EL (cell line): ENCODE data around the gene TAAR5.
"Not testable (repeated sequence)": the region's sequence is repeated elsewhere in the genome, so short reads cannot be mapped to it uniquely, and the experiment has no call there.

Experiments used
- DNase-seq: peaks from one replicate; pipeline ENCODE4 v3.0.0-alpha.2; 2016

The TAAR5 gene, protein sequence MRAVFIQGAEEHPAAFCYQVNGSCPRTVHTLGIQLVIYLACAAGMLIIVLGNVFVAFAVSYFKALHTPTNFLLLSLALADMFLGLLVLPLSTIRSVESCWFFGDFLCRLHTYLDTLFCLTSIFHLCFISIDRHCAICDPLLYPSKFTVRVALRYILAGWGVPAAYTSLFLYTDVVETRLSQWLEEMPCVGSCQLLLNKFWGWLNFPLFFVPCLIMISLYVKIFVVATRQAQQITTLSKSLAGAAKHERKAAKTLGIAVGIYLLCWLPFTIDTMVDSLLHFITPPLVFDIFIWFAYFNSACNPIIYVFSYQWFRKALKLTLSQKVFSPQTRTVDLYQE

DNA sequence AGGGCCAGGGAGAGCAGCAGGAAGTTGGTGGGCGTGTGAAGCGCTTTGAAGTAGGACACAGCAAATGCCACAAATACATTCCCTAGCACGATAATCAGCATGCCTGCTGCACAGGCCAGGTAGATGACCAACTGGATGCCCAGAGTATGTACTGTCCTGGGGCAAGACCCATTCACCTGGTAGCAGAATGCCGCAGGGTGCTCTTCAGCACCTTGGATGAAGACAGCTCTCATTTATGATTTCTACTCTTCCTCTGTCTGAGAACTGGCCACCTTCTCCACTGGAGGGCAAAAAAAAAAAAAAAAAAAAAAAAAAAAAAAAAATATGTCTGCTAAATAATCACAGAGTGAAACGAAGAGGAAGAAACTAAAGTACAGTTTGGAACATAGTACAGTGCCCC lies at the start of gene TAAR5:
TSS of gene TAAR5 (minus strand) at position 288 of the 400 bp plus-strand sequence. CDS start at position 233, 55 bp downstream.
- no peak for DNase-seq

DNA sequence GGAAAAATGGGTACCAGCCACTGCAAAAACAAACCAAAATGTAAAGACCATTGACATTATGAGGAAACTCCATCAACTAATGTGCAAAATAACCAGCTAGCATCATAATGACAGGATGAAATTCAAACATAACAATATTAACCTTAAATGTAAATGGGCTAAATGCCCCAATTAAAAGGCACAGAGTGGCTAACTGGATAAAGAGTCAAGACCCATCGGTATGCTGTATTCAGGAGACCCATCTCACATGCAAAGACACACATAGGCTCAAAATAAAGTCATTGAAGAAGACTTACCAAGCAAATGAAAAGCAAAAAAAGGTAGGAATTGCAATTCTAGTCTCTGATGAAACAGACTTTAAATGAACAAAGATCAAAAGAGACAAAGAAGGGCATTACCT lies 47.6 kb upstream of the TAAR5 start:
- DNase-seq: not testable (repeated sequence)

DNA sequence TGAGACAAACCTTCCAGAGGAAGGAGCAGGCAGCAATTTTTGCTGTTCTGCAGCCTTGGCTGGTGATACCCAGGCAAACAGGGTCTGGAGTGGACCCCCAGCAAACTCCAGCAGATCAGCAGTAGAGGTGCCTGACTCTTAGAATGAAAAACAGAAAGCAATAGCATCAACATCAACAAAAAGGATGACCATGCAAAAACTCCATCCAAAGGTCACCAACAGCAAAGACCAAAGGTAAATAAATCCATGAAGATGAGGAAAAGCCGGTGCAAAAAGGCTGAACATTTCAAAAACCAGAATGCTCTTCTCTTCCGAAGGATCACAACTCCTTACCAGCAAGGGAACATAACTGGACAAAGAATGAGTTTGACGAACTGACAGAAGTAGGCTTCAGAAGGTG lies 46.4 kb upstream of the TAAR5 start:
- not testable (repeated sequence) for DNase-seq

DNA sequence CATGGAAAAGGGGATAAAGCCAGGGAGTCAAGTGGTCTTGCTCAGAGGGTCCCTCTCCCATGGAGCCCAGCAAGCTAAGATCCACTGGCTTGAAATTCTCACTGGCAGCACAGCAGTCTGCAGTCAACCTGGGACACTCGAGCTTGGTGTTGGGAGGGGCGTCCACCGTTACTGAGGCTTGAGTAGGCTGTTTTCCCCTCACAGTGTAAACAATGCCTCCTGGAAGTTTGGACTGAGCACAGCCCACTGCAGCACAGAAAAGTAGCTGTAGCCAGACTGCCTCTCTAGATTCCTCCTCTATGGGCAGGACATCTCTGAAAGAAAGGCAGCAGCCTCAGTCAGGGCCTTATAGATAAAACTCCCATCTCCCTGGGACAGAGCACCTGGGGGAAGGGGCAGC lies 45.7 kb upstream of the TAAR5 start:
- not testable (repeated sequence) for DNase-seq

DNA sequence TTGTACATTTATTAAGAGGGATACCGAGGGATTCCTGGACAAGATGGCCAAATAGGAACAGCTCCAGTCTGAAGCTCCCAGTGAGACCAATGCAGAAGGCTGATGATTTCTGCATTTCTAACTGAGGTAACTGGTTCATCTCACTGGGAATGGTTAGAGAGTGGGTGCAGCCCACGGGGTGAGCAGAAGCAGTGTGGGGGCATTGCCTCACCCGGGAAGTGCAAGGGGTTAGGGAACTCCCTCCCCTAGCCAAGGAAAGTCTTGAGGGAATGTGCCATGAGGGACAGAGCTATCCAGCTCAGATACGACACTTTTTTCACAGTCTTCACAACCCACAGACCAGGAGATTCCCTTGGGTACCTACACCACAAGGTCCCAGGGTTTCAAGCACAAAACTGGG lies 45.3 kb upstream of the TAAR5 start:
- no peak for DNase-seq

DNA sequence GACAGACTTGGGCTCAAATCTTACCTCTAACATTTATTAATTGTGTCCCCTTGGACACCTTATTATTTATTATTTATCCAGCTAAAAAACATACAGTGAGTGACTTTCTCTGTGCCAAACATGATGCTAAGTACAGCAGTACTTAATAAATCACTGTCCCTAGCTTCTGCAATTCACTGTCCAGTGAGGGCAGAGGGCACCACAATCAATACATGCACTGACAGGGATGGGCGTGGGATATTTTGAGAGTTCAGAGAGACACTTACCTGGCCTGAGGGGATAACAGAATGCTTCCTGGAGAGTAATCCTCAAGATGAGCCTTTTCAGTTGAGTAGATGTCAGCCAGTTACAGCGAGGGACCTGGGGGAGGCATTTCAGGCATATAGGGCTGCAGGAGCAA lies 43.8 kb upstream of the TAAR5 start:
- no peak for DNase-seq

DNA sequence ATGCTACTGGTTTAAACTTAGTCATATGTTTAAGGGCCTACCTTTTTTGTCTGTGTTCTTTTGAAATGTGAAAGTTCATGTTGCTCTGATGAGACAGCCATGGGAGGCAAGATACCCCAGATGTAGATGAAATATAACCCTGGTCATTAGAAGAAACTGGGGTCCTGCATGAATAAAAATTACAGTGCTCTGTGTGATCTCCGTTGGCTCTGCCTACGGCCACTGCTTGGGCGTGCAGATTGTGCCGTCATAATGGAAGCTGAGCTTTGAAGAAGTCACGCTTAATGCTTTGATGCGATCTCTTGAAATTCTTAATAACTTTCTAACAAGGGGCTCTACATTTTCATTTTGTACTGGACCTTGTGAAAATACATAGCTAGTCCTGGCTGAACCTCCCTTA lies 34.6 kb upstream of the TAAR5 start, which contains the start of gene TAAR2:
TSS of gene TAAR2 (minus strand) at position 101 of the 400 bp plus-strand sequence. CDS start at position 101, 0 bp downstream.
- no peak for DNase-seq

DNA sequence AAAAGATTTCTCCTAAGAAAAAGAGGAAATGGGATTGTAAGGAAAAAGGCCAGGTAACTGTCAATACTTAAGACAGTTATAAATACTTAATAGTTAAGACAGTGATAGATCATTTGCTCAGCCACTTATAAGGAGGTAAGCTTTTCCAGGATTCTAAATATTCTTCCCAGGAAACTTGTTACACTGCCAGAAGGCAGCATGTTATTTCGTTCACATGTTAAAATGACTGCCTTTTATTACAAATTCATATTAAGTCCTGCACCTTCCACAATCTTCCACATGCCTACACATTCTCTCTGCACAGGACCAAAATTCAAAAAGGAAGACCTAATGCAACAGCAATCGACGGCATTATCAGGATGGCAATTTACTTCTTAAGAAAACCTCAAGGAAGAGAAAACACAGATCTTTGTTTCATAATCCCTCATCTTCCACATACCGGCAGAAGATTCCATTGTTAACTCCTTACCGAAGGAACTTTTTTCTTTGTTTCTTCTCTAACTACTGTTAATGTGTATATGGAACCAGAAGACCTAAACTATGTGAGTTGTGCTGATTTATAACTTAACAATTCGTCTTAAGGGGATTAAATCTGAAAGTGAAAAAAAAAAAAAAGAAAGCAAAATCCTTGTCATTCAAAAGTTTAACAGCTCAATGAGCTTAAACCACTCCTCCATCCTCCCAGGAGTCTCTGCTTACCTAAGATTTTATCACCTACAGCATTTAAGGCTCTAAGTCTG lies 33.7 kb upstream of the TAAR5 start:
- DNase-seq: no peak

DNA sequence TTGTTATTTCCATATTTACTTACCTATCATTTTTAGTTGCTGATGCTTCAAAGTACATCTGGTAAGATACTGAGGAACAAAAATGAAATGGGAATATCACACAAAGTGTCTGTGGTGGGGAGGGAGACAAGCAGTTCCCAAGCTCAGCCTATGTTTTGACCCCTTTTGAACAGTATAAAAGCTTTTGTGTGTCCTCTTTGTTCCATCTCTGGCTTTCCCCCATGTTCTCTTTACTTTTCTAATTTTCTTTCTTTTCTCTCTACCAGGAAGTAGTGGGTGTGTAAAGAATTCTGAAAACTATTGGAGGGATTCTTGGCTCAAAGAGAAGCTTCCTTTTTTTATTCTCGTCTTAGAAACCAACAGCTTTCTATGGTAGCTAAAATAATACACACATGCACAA lies 27.1 kb upstream of the TAAR5 start:
- DNase-seq: no peak

DNA sequence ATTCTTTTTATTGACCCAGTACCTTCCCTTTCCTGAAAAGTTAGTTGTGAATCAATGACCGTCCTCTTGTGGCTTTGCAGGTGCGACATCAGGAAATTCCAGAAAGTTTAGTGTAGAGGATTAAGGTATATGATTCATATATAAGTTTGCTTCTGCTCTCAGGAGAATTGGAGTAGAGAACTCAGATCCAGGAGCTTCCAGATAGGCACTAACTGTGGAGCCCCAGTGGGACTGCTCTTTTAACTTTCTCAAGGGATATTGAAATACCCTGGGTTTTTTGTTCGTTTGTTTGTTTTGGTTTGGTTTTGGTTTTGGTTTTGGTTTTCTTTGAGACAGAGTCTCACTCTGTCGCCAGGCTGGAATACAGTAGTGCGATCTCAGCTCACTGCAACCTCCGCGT lies 25.0 kb upstream of the TAAR5 start:
- DNase-seq: no peak

DNA sequence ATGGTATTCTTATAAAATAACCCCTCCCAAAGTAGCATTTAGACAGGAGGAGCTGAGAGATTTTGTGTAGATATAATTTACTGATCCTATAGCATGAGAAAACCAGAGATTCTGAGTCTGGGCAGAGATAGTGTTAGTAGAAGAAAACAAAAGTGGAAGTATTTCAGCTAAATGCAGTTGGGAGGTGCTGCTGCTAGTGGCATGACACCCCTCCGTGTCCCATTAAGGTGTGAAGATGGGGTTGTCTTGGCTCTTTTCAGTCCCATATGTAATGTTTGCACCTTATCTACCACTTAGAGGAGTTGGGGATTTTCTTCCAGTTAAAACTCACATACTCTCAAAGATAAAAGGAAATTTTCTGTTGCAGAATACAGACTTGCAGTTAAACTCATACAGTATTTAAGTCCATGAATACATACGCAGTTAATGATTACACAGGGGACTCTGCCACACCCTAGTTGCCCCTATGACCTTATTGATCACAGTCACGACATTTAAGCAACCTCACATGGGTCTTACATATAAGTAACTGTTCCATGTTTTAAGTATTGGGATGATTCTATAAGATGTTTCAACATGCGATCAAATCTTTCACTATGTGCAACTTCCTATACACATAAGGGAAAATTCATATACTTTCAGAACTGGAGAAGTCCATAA lies 23.0 kb upstream of the TAAR5 start:
- no peak for DNase-seq

DNA sequence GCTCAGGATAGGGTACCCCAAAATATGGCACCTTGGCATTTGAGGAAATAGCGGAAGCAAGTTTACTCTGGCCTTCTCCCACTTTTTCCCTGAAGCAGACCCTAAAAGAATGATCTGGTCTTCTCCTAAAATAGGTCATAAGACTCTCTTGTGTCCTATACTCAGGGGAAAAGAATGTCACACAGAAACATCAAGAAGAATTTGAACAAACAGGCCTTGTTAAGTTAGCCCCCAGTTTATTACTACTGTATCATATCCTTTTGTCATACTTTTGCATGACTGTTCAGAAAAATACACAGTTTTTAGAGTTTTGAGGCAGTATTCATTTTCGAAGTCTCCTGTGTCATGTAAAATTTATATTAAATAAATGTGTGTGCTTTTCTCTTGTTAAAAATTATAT lies 22.1 kb upstream of the TAAR5 start:
- DNase-seq: no peak

DNA sequence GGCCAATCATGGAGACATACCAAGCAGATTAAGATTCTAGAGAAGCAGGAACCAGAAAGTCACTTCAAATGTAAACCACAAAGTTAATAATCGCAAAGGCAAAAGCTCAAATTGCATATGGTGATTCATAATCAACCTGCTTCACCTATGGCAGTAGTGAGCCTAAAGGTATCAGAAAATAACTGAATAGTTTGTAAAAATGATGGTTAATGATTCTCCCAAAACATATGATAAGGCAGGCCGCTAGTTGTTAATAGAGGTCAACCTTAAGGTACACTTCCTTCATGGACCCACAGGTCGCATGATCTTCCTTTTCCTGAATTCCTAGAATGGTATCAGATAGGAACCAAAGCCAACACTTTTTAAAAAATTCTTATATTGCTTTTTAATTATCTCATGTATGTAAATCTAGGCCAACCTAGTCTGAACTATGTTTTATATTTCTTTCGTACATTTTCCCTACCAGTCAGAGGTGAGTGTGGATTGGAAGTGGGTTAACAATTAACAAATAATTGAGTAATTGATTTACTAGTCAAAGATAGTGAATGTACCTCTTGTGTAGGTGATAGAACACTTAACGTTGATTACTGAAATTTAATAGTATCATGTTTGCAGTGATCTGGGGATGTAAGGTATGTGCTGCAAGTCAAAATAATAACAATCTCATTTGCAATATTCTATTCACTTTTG lies 18.1 kb upstream of the TAAR5 start:
- DNase-seq: no peak

DNA sequence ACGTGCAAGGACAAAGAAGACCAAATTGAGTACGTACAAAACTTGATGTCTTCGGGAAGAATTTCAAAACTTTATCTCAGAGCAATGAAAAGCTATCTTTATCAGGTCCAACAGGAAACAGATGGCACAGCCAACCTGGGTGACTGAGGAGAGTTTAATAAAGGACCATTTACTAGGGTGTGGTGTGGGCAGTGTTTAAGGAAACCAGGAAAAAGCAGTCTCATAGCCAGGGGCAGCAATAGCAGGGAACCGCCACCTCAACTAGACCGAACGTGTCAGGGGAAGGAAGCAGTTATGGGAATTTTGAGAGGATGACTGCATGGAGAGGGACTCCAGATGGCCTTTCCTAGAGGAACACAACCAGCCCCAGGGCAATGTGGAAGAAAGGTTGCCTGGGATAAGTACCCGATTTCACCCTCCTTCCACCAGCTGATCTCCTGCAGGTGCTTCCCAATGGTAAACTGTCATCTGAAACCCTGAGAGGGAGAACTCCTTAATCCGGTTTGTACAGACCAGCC lies 15.2 kb upstream of the TAAR5 start:
- DNase-seq: no peak

DNA sequence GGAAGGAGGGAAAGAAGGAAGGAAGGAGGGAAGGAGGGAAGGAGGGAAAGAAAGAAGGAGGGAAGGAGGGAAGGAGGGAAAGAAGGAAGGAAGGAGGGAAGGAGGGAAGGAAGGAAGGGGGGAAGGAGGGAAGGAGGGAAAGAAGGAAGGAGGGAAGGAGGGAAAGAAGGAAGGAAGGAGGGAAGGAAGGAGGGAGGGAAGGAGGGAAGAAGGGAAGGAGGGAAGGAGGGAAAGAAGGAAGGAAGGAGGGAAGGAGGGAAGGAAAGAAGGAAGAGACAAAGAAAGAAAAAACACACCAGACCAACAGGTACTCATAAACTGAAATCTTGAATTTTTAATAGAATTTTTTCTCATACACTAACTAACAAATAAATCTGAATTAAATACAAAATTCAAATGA lies 11.4 kb upstream of the TAAR5 start:
- DNase-seq: not testable (repeated sequence)

DNA sequence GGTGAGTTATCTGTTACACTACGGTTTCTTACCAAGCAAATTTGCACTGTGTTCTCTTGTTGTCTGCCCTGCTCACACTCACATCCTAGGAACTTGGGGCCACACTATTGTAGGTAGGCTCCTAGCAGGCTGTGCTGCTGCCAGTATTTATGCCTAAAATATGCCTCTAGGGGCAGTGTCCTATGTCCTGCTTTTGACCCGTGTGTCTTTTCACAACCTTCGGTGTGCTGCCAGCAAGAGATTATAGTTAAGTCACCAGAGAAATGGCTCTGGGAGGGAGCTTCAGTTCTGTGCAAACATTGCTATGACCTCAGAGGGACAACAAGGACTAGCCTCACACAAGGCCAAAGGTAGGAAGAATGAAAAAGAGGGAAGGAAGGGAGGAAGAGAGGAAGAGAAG lies 8.9 kb upstream of the TAAR5 start:
- DNase-seq: peak; percentile 3

DNA sequence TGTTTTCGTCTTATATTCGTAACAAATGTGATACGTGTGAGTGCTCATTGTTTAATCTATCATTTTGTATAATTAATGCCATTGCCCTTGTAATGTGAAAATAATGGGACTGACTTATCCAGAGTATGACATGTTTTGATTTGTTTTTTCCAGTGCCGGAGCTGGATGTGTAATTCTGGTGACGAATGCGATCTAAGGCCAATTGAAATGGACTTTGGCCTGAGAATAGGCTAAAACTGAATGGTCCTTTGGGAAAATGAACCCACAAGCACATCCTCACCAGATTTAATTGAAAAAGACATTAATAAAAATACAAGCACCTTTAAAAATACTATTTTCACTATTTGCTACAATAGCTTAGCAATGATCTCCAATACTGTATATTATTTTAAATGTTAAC lies 6.7 kb upstream of the TAAR5 start:
- no peak for DNase-seq

DNA sequence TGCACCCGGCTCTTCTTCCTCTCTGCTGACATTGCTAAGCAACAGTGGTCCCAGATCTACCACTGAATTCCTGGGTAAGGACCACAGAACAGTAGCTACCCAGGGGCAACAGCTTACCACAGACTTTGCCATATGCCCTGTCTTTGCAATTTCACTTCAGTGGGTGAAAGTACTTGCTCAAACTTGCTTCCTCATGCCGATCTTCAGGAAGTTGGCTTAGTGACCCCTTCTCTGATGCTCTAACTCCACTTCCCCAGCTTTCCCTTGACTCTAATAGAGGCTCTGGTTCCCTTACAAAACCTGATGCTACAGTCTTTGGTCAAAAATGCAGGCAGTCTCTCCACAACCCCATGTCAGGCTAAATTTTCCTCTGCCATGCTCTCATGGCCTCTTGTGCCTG lies 3.3 kb upstream of the TAAR5 start:
- no peak for DNase-seq

DNA sequence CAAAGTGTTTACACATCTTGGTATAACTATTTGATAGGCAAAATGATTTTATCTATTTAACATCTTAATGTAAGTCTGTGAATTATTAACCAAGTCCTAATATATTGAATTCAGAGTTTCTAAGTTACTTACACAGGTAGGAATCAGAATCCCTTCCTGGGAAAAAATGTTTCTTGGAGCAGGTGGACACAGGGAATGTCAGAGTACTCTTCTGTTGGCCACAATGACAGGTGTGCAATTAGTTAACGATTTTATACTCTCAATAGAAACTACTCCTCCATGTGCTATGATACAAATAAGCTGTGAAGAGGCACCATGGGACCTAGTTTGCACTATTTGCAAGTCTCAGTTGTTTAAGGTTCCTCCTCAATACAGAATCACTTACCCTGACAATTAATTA lies 821 bp upstream of the TAAR5 start:
- DNase-seq: no peak

DNA sequence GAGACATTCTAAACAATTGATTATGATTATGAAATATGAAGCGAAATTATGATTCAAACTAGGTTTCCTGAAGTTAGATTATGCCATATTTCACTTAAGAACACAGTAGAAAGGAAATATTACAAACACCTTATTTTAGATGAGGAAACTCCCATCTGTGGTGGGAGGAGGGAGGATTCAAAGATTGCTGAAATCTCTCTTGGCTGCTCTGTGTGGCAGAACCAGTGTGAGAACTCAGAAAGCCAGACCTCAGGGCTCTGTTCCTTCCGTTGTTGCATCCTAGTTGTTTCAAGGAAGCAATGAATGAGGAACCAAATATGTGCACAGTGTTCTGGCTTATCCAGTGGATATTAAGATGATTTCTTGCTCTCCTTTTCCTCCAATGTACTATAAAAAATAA lies 2.1 kb downstream of the TAAR5 start:
- no peak for DNase-seq

DNA sequence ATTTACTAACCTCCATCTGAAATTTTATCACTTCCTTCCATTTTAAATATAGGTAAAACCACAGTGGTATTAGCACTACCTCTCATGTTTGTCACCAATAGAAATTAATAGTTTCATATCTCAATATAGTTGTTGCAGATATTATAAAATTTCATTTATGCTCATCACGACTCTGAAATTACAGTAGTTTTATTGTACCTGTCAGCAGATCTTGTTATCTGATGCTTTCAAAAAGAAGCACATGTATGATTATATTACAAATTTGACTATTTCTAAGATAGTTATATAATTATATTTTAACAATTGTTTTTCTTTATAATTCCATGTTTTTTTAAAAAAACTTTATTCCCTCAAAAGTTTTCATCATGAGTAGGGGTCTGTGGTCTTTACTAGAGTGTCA lies 4.8 kb downstream of the TAAR5 start:
- no peak for DNase-seq

DNA sequence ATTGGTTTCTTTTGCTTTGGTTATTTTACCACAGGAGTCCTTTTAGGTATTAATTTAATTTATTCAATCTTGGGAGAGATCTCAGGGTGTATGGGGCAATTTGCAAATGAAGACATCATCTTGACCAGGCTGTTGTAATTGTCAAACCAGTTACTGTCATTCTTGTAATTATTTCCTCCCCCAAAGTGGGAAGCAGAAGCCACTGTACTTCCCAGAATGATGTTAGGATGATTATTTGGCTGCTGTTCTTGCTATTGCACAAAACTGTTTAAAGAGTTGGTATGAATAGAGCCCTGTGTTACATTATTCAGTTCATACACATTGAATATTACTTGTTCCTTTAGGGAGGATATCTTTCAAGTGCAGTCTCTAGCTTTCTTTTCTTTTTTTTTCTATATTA lies 17.8 kb downstream of the TAAR5 start:
- DNase-seq: no peak

DNA sequence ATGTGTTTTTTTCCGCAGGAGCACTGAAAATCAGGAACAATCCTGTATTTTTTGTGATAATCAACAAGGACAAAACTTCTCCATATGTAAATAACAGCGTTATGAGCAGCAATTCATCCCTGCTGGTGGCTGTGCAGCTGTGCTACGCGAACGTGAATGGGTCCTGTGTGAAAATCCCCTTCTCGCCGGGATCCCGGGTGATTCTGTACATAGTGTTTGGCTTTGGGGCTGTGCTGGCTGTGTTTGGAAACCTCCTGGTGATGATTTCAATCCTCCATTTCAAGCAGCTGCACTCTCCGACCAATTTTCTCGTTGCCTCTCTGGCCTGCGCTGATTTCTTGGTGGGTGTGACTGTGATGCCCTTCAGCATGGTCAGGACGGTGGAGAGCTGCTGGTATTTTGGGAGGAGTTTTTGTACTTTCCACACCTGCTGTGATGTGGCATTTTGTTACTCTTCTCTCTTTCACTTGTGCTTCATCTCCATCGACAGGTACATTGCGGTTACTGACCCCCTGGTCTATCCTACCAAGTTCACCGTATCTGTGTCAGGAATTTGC lies 19.2 kb downstream of the TAAR5 start, which contains the start of gene TAAR6:
TSS of gene TAAR6 (plus strand) at position 102 of the 557 bp plus-strand sequence. CDS start at position 102, 0 bp downstream.
- DNase-seq: no peak
